T-helper 2 cell treated with Interferon-gamma antibody and Interleukin-4, amounts not matched to agents 100 ng/mL and 5 ng/mL, for 36 hours (primary cell): ENCODE results near the gene SLC35F3. TPM values are rescaled to one million over a fixed set of nuclear protein-coding genes. Genes with fewer than 3 reads are reported as not detected.
"Not testable (repeated sequence)": the region's sequence is repeated elsewhere in the genome, so short reads cannot be mapped to it uniquely, and the experiment has no call there.

Experiments
- intact Hi-C: fragments of 100-400 bp; cut with micrococcal nuclease; formaldehyde crosslinking; loops from one replicate; pipeline ENCODE4 v1.15.1; 2023
- total RNA-seq: library from RNA; stranded (reverse); gene quantifications from 2 replicates; pipeline ENCODE4 v1.2.3, GENCODE V29; 2022

Gene SLC35F3
- total RNA-seq, 1 donor from 2014 or later, result 3.4 TPM

- intact Hi-C loops, result no loop called here
Observed at GRCh38 chr1:234140388-234140787, 235.9 kb downstream of the SLC35F3 start.

GRCh38 chr1:234141006-234141405 lies 236.5 kb downstream of the SLC35F3 start:
- intact Hi-C loops, result no loop called here

- intact Hi-C loops, result no loop called here
Observed at GRCh38 chr1:234143681-234144080, 239.2 kb downstream of the SLC35F3 start.

GRCh38 chr1:234144901-234145300 lies 240.4 kb downstream of the SLC35F3 start:
- intact Hi-C loops, result no loop called here

- intact Hi-C loops, result no loop called here
Observed at GRCh38 chr1:234148350-234148749, 243.9 kb downstream of the SLC35F3 start.

GRCh38 chr1:234148816-234149215 lies 244.3 kb downstream of the SLC35F3 start:
- intact Hi-C loops, result no loop called here

- intact Hi-C loops, result no loop called here
Observed at GRCh38 chr1:234149217-234149616, 244.7 kb downstream of the SLC35F3 start.

GRCh38 chr1:234150892-234151291 lies 246.4 kb downstream of the SLC35F3 start:
- intact Hi-C loops, result no loop called here

GRCh38 chr1:234152344-234152743 lies 247.9 kb downstream of the SLC35F3 start:
- intact Hi-C loops, result not testable (repeated sequence)

- intact Hi-C loops, result loop anchor here (1.0 kb wide), 3 partner anchors 34 to 255 kb away; no protein-coding TSS in a partner anchor
Observed at GRCh38 chr1:234154320-234155251, 250.1 kb downstream of the SLC35F3 start.

- intact Hi-C loops, result no loop called here
Observed at GRCh38 chr1:234162661-234163060, 258.2 kb downstream of the SLC35F3 start.

GRCh38 chr1:234163267-234163919 lies 258.9 kb downstream of the SLC35F3 start:
- intact Hi-C loops, result no loop called here

GRCh38 chr1:234164098-234164709 lies 259.7 kb downstream of the SLC35F3 start:
- intact Hi-C loops, result no loop called here

- intact Hi-C loops, result no loop called here
Observed at GRCh38 chr1:234168061-234168724, 263.7 kb downstream of the SLC35F3 start.

GRCh38 chr1:234169161-234169849 lies 264.8 kb downstream of the SLC35F3 start:
- intact Hi-C loops, result no loop called here

- intact Hi-C loops, result no loop called here
Observed at GRCh38 chr1:234170067-234170466, 265.6 kb downstream of the SLC35F3 start.

GRCh38 chr1:234170622-234171021 lies 266.1 kb downstream of the SLC35F3 start:
- intact Hi-C loops, result no loop called here

GRCh38 chr1:234173968-234174367 lies 269.5 kb downstream of the SLC35F3 start:
- intact Hi-C loops, result no loop called here

GRCh38 chr1:234175363-234175762 lies 270.9 kb downstream of the SLC35F3 start:
- intact Hi-C loops, result no loop called here

GRCh38 chr1:234176000-234176399 lies 271.5 kb downstream of the SLC35F3 start:
- intact Hi-C loops, result no loop called here

GRCh38 chr1:234176847-234177246 lies 272.4 kb downstream of the SLC35F3 start:
- intact Hi-C loops, result not testable (repeated sequence)
